AG04450 (cell line): ENCODE results near the gene MUL1. TPM values are rescaled to one million over a fixed set of nuclear protein-coding genes. Genes with fewer than 3 reads are reported as not detected.

ENCODE experiments used
- CTCF ChIA-PET: fragments of 300-600, 350-600 bp; formaldehyde crosslinking; extraction: SDS; loops from one replicate; lab custom pipeline; 2022; ENCODE audit warnings: antibody characterized with exemption, inconsistent platforms; lab: Charles Lee
- POLR2A ChIA-PET: fragments of 350-600 bp; formaldehyde crosslinking; extraction: SDS; loops from one replicate; lab custom pipeline; 2021; ENCODE audit warnings: antibody characterized with exemption, inconsistent platforms; lab: Yijun Ruan, JAX
- DNase-seq: peaks from one replicate; pipeline ENCODE4 v3.0.0-alpha.2; 2011; ENCODE audit warnings: low read depth, low spot score
- H3K27ac ChIP-seq: one replicate; pipeline ENCODE4 v1.5.1; 2012; ENCODE audit warnings: low read depth, low read length, control low read depth
- H3K27me3 ChIP-seq: one replicate; pipeline ENCODE4 v1.6.0; 2012; ENCODE audit warnings: low read length; ENCODE audit not compliant: control insufficient read depth, insufficient read depth
- H3K4me3 ChIP-seq: 2 replicates; pipeline ENCODE4 v1.5.1; 2011; ENCODE audit warnings: mild to moderate bottlenecking, low read depth, low read length, control low read depth
- H3K9me3 ChIP-seq: 2 replicates; pipeline ENCODE4 v1.5.1; 2012; ENCODE audit warnings: low read length; ENCODE audit not compliant: control insufficient read depth, insufficient read depth
- polyA plus RNA-seq: library from polyadenylated mRNA; depleted of rRNA; stranded (reverse); fragments of >200 nt; gene quantifications from 2 replicates; pipeline ENCODE4 v1.2.3, GENCODE V29; 2011
- TF ChIP-seq, protein P1 (sequence below): IDR thresholded peaks from 2 replicates; pipeline ENCODE4 v1.5.1; 2011; ENCODE audit warnings: low read depth, low read length, control low read depth, inconsistent platforms

MUL1 gene
- polyA plus RNA-seq, 1 experiment, result 23.1 TPM

DNA sequence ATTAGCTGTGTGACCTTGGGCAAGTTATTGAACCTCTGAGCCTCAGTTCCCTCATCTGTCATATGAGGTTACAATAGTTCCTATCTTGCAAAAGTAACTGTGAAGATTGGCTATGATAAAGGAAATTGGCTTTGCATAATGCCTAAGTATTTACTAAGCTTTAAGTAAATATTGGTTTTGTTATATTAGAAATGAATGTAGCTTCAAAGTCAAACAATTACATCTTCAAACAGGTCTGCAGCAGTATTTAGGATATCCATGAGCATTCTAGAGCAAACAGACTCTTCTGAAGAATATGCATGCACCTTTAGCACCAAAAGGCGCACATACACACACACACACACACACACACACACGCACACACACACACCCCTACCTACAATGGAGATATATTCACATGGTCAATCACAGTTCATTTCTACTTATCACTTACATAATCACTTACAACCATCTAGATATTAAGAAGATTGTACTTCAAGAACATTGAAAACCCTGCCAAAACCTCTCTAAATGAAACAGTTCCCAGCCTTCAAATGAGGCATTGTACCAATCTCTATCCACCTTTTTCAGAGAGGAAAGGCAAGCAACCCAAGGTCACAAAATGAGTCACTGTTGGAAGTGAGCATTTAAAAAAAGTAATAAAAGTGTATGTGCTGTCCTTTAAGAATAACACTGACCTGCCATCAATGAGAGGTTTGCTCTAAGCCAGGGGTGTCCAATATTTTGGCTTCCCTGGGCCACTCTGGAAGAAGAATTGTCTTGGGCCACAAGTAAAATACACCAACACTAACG, 31.0 kb upstream of the MUL1 start:
- no peak for DNase-seq
- Histone ChIP-seq H3K27ac (no peak overlapping the region), H3K27me3 (peaks cover 51% of the 10 kb centered on the region), H3K4me3 (no peak overlapping the region), H3K9me3 (no peaks in the 10 kb centered on the region)
- CTCF ChIA-PET, result interaction anchor here (2.5 kb wide), 1 partner anchor 94 kb away, joined by 9 read pairs; the partner anchor contains the start of gene PINK1
- TF ChIP-seq, protein P1, sequence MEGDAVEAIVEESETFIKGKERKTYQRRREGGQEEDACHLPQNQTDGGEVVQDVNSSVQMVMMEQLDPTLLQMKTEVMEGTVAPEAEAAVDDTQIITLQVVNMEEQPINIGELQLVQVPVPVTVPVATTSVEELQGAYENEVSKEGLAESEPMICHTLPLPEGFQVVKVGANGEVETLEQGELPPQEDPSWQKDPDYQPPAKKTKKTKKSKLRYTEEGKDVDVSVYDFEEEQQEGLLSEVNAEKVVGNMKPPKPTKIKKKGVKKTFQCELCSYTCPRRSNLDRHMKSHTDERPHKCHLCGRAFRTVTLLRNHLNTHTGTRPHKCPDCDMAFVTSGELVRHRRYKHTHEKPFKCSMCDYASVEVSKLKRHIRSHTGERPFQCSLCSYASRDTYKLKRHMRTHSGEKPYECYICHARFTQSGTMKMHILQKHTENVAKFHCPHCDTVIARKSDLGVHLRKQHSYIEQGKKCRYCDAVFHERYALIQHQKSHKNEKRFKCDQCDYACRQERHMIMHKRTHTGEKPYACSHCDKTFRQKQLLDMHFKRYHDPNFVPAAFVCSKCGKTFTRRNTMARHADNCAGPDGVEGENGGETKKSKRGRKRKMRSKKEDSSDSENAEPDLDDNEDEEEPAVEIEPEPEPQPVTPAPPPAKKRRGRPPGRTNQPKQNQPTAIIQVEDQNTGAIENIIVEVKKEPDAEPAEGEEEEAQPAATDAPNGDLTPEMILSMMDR, result no peak
- POLR2A ChIA-PET, result no interaction called here

DNA sequence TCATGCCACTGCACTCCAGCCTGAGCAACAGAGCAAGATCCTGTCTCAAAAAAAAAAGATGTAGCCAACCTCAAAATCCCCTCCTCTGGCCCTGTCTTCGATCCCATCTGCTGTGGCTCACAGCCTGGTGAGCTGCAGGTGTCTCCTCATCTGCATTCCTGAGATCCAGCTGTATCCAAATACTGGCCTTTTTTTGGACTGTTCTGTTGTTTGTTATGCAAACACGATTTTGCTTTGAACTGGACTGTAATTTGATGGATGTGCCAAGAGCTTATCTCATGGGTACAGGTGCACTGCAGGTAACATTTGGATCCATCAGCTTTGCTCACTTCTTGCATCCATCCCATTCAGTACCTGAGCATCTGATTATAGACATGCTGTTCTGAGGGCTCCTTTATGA, 30.3 kb upstream of the MUL1 start:
- ChIA-PET CTCF (interaction anchor here (2.5 kb wide), 1 partner anchor 95 kb away, joined by 9 read pairs; the partner anchor contains the start of gene PINK1), POLR2A (no interaction called here)
- H3K27me3 ChIP-seq, result peaks cover 53% of the 10 kb centered on the region
- no peaks in the 10 kb centered on the region for H3K9me3 ChIP-seq
- H3K27ac ChIP-seq, result no peak overlapping the region
- H3K4me3 ChIP-seq, result no peak overlapping the region
- no peak for DNase-seq
- TF ChIP-seq, protein P1, result no peak

DNA sequence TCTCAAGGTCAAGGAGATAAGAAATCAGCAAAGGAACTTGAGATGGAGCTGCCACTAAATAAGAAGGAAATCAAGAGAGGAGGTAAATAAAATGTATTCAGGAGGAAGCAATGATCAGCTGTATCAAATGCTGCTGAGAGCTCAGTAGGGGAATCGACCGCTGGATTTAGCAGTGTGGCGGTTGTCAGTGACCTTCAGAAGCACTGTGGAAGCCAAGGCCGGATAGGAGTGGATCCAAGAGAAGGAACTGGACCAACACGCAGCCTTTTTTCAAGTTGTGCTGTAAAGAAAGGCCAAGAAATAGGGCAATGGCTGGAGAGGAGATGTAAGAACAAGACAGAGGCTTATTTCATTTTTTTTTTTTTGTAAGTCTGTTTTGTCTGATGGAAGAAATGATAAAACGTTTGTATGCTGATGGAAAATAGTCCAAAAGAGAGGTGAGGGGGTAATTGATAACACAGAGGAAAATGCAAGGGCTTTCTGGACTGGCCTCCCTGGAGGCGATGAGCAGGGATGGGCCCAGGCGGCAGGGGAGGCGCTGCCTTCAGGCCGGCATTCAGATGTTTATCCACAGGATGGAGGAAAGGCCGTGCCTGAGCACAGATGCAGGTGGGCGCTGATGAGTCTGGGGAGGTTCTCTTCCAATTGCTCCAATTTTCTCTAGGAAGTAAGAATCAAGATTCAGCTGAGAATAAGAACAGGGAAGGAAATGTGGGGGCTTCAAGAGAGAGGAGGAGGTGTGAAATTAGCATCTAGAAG, 26.9 kb upstream of the MUL1 start:
- Histone ChIP-seq H3K4me3 (no peak overlapping the region), H3K27me3 (peaks cover 48% of the 10 kb centered on the region), H3K27ac (no peak overlapping the region), H3K9me3 (no peaks in the 10 kb centered on the region)
- no peak for DNase-seq
- CTCF ChIA-PET, result interaction anchor here (1.3 to 1.6 kb wide), 2 partner anchors 98 to 99 kb away, joined by 3 read pairs; no protein-coding TSS in a partner anchor
- TF ChIP-seq, protein P1, result no peak
- POLR2A ChIA-PET, result interaction anchor here (1.5 kb wide), 1 partner anchor 9 kb away, joined by 4 read pairs; no protein-coding TSS in a partner anchor

DNA sequence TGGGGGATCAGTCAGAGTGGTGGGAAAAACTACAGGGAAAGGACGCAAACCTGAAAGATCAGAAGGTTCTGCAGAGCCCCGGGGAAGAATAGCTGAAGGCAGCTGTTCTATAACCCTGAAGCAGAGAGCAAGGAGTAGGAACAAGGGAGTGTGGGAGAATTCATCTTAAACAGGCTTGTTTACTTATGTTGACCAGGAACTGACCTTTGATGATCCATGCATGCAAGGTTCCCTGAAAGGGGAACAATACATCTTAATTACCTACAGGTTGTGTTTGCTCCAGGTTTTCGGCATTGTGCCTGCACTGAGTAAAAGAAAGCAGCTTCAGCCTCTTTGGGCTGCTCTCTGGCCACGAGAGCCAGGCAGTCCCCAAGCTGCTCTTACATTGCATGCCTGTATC, 25.7 kb upstream of the MUL1 start:
- Histone ChIP-seq H3K27me3 (peaks cover 51% of the 10 kb centered on the region), H3K9me3 (no peaks in the 10 kb centered on the region; the same call in 1 of the 2 replicates), H3K27ac (no peak overlapping the region), H3K4me3 (no peak overlapping the region)
- ChIA-PET POLR2A (interaction anchor here (1.5 kb wide), 1 partner anchor 10 kb away, joined by 4 read pairs; no protein-coding TSS in a partner anchor), CTCF (no interaction called here)
- TF ChIP-seq, protein P1, result no peak
- no peak for DNase-seq
